ENCODE data around the gene CSTPP1.

The CSTPP1 gene

DNA sequence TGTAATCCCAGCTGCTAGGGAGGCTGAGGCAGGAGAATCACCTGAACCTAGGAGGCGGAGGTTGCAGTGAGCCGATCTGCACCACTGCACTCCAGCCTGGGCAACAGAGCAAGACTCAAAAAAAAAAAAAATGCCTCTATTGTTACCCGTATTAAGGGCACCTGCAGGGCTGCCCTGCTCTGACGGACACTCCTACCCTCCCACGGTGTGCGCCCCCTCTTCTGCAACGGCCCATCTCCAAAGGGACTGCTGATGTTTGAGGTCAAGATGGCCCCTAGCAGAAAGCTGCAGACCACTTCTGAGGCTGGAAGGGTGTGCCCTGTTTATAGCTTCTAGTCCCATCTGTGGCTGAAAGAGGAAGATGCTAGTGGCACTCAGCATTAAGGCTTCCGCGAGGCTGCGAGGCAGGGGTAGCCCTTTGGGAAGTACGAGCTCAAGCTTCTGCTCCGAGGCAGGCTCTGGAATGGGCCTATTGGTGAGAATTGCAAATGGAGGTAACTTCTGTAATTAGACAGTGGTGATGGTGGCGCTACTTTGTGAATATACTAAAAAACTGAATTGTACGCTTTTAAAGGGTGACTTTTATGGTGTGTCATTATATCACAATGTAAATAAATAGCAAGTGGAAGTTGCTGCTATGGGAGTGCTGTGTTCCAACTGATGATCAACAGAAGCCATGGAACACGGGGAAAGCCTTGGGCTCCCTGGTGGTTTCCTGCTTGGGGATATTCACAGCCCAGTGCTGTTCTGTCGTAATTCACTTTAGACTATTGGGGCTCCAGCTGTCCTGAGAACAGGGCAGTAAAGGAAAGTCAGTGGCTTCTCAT is 215.8 kb downstream of the CSTPP1 start:
- 89% methylated on average over 16 of the region's 16 CpGs for WGBS
- H3K27ac ChIP-seq (ENCODE audit: low read depth, low read length), result no peak overlapping the region

DNA sequence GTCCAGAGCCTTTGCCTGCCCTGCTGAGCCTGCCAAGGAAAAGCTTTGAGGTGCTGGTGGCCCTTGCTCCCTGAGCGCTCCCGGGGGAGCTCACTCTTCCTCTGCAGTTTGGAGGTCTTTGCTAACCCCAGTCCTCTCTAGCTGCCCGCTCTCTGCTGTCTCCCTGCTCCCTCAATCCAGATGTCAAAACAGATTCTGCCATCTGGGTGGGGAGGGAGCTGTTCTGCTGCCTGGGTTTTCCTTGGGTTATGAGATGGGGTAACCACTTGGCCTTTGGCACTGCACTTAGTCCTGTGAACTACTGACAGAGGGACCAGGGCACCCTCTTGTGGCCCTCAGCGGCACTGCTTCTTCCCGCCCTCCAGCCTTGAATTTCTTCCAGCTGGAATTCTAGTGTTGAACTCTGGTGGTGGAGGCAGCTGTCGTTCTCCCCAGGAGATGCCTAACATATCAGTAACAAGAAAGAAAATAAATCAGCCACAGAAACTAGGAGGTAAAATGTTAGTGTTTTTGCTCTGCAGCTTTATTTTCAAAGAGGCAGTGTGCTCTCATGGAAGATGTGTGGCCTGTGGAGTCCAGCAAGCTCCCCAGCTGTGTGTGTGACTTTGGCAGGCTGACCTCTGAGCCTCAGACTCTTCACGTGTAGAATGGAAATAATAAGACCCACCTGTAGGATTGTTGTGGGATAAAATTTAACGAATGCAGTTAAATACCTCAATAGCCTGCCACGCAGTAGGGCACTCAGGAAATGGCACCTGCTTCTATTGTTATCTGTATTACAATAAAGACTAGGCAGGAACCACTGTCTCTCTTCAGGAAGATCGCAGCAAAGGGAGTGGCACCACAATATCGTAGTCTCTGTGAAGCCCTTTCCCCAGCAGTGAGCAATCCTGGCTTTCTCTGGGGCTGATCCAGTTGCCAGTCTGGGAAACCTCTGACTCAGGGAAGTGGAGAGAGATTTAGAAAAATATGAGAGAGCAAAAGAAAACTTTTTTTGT is 216.7 kb downstream of the CSTPP1 start:
- H3K27me3 ChIP-seq (ENCODE audit: insufficient read depth, low read length), result no peaks in the 10 kb centered on the region
- H3K36me3 ChIP-seq (ENCODE audit: insufficient read depth, low read length), result no peaks in the 10 kb centered on the region
- WGBS, result 52% methylated on average over 10 of the region's 11 CpGs
- H3K4me1 ChIP-seq (ENCODE audit: insufficient read depth, low read length), result peaks cover 6% of the 10 kb centered on the region; the same call in 1 of the 2 replicates
- no peak overlapping the region for H3K9ac ChIP-seq (ENCODE audit: low read depth, low read length)
- H3K27ac ChIP-seq (ENCODE audit: low read depth, low read length), result no peak overlapping the region; the same call in 1 of the 2 replicates
- H3K4me3 ChIP-seq (ENCODE audit: low read length), result no peak overlapping the region
- H3K9me3 ChIP-seq (ENCODE audit: insufficient read depth, low read depth, low read length), result no peaks in the 10 kb centered on the region

More for the DNA sequence above, 215.8 kb downstream of the CSTPP1 start:
- H3K27me3 ChIP-seq (ENCODE audit: insufficient read depth, low read length), result no peaks in the 10 kb centered on the region
- H3K9ac ChIP-seq (ENCODE audit: low read depth, low read length), result no peak overlapping the region
- H3K9me3 ChIP-seq (ENCODE audit: insufficient read depth, low read depth, low read length), result no peaks in the 10 kb centered on the region
- peaks cover 6% of the 10 kb centered on the region; the same call in 1 of the 2 replicates for H3K4me1 ChIP-seq (ENCODE audit: insufficient read depth, low read length)
- no peaks in the 10 kb centered on the region for H3K36me3 ChIP-seq (ENCODE audit: insufficient read depth, low read length)
- H3K4me3 ChIP-seq (ENCODE audit: low read length), result no peak overlapping the region

DNA sequence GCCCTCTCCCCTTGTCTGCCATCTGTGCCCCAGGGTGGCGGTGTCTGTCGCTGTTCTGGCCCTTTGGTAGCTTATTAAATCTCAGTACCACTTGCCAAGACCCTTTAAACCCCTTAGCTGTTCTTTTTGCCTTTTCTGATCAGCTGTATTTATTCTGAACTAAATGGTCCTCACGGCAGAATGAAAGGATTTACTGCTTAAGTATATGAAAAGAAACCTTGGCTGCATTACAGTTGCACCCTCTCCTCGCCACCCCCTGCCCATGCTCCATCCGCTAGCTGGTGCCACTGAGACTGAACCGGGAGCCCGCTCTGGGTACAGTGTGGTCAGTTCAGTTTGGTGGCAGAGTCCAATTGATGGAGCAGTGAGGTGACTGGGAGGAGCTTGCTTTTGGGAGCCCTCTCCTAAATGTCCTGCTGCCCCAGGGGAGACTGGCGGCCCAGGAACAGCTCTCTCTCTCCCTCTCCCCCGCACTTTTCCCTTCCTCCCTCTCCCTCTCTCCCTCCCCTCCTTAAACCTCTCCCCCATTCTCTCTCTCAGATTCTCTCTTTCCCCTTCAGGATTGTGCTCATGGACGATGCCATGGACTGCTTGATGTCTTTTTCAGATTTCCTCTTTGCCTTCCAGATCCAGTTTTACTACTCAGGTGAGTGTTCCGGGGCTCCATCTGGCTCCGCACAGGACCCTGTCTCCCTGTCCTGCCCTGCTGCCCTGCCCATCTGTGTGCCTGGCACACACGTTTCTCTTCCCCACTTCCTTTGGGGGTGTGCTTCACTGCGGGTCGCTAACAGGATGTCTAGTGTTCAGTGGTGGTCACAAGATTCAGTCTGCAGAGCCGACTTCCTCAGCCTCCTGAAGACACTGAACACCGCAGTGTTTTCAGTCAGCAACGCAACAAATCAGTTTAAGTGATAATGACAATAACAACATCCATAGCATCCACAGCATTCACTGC is 218.3 kb downstream of the CSTPP1 start:
- WGBS, result 90% methylated on average over 18 of the region's 18 CpGs
- H3K4me3 ChIP-seq (ENCODE audit: low read length), result no peak overlapping the region
- H3K27ac ChIP-seq (ENCODE audit: low read depth, low read length), result no peak overlapping the region

DNA sequence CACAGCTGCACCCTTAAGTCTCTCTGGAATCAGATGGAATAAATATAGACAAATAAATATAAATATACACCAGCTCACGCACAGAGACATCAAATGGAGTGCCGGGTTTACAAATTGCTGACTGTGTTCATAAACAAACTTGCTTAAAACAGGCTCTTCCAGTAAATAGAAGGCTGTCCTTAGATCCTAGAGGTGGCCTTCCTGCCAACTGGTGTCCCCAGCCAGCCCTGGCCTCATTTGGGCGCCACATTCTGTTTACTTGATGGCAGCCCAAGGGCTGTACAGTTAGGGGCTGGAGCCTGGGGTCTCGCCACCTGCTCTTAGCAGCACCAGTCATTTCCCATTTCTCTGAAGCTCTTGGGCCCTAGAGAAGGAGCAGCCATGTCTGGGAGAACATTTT is 219.3 kb downstream of the CSTPP1 start:
- no peaks in the 10 kb centered on the region for H3K36me3 ChIP-seq (ENCODE audit: insufficient read depth, low read length)
- no peaks in the 10 kb centered on the region for H3K27me3 ChIP-seq (ENCODE audit: insufficient read depth, low read length)
- no peak overlapping the region for H3K27ac ChIP-seq (ENCODE audit: low read depth, low read length)
- peaks cover 6% of the 10 kb centered on the region; the same call in 1 of the 2 replicates for H3K4me1 ChIP-seq (ENCODE audit: insufficient read depth, low read length)
- WGBS, result 91% methylated on average over 4 of the region's 4 CpGs
- no peak overlapping the region for H3K9ac ChIP-seq (ENCODE audit: low read depth, low read length)
- H3K9me3 ChIP-seq (ENCODE audit: insufficient read depth, low read depth, low read length), result no peaks in the 10 kb centered on the region
- no peak overlapping the region for H3K4me3 ChIP-seq (ENCODE audit: low read length)

More for the DNA sequence above, 218.3 kb downstream of the CSTPP1 start:
- Histone ChIP-seq H3K9me3 (ENCODE audit: insufficient read depth, low read depth, low read length) (no peaks in the 10 kb centered on the region), H3K27me3 (ENCODE audit: insufficient read depth, low read length) (no peaks in the 10 kb centered on the region), H3K9ac (ENCODE audit: low read depth, low read length) (no peak overlapping the region), H3K4me1 (ENCODE audit: insufficient read depth, low read length) (peaks cover 6% of the 10 kb centered on the region; the same call in 1 of the 2 replicates), H3K36me3 (ENCODE audit: insufficient read depth, low read length) (no peaks in the 10 kb centered on the region)

DNA sequence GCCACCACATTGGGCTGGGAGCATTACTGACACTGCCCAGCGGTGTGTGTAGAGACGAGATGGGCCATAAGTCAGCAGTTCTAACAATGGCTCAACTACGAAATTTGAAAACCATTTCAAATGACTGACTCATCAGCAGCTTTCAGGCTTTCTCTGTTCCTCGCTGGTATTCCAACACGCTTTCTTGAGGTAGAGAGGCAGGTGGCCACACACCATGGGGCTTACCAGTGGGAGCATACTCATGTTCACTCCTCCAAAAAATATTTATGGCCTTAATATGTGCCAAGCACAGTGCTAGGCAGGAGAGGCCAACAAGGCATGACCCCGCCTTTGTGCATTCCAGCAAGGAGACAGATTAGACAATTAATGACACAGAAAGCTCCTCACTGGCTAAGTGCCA is 219.8 kb downstream of the CSTPP1 start:
- Histone ChIP-seq H3K4me1 (ENCODE audit: insufficient read depth, low read length) (peaks cover 6% of the 10 kb centered on the region; the same call in 1 of the 2 replicates), H3K36me3 (ENCODE audit: insufficient read depth, low read length) (no peaks in the 10 kb centered on the region), H3K9me3 (ENCODE audit: insufficient read depth, low read depth, low read length) (no peaks in the 10 kb centered on the region), H3K4me3 (ENCODE audit: low read length) (no peak overlapping the region), H3K9ac (ENCODE audit: low read depth, low read length) (no peak overlapping the region), H3K27ac (ENCODE audit: low read depth, low read length) (no peak overlapping the region), H3K27me3 (ENCODE audit: insufficient read depth, low read length) (no peaks in the 10 kb centered on the region)
- 92% methylated on average over 6 of the region's 6 CpGs for WGBS

DNA sequence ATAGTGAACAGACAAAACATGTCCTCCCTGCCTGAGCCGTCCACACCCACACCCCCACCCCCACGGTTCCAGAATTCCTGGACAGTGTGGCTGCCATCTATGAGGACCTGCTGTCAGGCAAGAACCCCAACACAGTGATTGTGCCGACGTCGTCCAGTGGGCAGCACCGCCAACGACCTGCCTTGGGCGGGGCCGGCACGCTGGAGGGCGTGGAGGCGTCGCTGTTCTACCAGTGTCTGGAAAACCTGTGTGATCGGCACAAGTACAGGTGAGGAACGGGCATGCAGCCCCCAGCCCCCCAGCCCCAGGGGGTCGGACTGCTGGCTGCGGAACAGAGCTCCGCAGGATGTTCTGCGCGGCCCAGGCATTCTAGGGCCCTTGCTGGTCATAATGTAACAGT is 220.4 kb downstream of the CSTPP1 start:
- Histone ChIP-seq H3K4me3 (ENCODE audit: low read length) (no peak overlapping the region), H3K4me1 (ENCODE audit: insufficient read depth, low read length) (peaks cover 6% of the 10 kb centered on the region; the same call in 1 of the 2 replicates), H3K27ac (ENCODE audit: low read depth, low read length) (no peak overlapping the region), H3K9me3 (ENCODE audit: insufficient read depth, low read depth, low read length) (no peaks in the 10 kb centered on the region), H3K36me3 (ENCODE audit: insufficient read depth, low read length) (no peaks in the 10 kb centered on the region), H3K9ac (ENCODE audit: low read depth, low read length) (no peak overlapping the region), H3K27me3 (ENCODE audit: insufficient read depth, low read length) (no peaks in the 10 kb centered on the region)
- WGBS, result 95% methylated on average over 20 of the region's 20 CpGs

DNA sequence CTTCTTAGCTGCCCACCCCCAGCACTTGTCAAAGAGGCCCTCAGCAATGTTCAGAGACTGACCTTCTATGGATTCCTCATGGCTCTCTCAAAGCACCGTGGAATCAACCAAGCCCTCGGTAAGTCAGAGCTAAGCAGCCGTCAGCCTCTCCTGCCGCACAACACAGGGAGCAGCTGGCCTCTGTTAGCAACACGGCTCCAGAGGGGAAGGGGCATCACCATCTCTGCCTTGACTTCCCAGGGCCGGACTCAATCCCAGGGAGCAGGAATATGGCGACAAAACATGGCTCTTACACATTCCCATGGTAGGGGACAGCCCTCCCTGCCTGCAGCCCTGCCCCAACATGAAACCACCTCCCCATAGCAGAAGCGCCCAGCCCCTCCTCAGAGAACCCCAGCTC is 221.2 kb downstream of the CSTPP1 start:
- Histone ChIP-seq H3K4me3 (ENCODE audit: low read length) (no peak overlapping the region), H3K36me3 (ENCODE audit: insufficient read depth, low read length) (no peaks in the 10 kb centered on the region), H3K27me3 (ENCODE audit: insufficient read depth, low read length) (no peaks in the 10 kb centered on the region), H3K9ac (ENCODE audit: low read depth, low read length) (no peak overlapping the region), H3K9me3 (ENCODE audit: insufficient read depth, low read depth, low read length) (no peaks in the 10 kb centered on the region), H3K27ac (ENCODE audit: low read depth, low read length) (no peak overlapping the region), H3K4me1 (ENCODE audit: insufficient read depth, low read length) (peaks cover 6% of the 10 kb centered on the region; the same call in 1 of the 2 replicates)
- 93% methylated on average over 8 of the region's 8 CpGs for WGBS

DNA sequence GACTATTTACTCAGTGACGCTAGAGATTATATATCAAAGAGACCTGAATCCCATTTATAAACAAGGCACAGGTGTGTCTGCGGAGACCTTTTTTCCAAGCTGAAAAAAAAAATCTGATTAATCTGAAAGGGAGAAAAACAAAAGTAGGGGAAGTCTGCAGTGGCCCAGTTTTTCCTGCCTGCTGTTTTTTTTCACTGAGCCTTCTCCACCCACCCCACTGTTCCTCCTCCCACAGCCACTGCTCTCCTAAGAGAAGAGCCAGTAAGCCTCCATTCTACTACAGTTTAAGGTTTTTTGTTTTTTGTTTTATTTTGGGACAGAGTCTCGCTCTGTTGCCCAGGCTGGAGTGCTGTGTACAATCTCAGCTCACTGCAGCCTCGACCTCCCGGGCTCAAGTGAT is 221.7 kb downstream of the CSTPP1 start:
- no peaks in the 10 kb centered on the region for H3K36me3 ChIP-seq (ENCODE audit: insufficient read depth, low read length)
- 95% methylated on average over 5 of the region's 5 CpGs for WGBS
- no peaks in the 10 kb centered on the region for H3K27me3 ChIP-seq (ENCODE audit: insufficient read depth, low read length)
- peaks cover 5% of the 10 kb centered on the region; the same call in 1 of the 2 replicates for H3K4me1 ChIP-seq (ENCODE audit: insufficient read depth, low read length)
- no peaks in the 10 kb centered on the region for H3K9me3 ChIP-seq (ENCODE audit: insufficient read depth, low read depth, low read length)
- no peak overlapping the region for H3K4me3 ChIP-seq (ENCODE audit: low read length)
- no peak overlapping the region for H3K9ac ChIP-seq (ENCODE audit: low read depth, low read length)
- H3K27ac ChIP-seq (ENCODE audit: low read depth, low read length), result no peak overlapping the region

DNA sequence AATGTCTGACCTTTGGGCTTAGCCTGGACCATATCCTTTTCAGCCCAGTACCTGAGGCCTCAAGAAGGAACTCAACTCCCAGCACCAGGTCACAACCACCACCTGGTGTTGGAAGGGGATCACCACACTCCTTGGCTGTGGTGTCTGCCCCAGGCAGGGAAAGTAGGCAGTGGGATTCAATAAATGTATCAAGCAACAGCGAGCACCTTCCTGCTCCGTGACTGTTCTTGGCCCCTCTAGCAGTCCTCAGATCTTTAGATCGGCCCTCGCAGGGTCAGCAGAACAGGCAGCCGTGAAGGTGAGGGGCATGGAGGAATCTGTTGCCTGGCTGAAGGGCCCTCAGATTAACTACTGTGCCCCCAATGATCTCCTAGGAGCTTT is 224.2 kb downstream of the CSTPP1 start:
- no peaks in the 10 kb centered on the region for H3K27me3 ChIP-seq (ENCODE audit: insufficient read depth, low read length)
- H3K27ac ChIP-seq (ENCODE audit: low read depth, low read length), result no peak overlapping the region
- H3K4me1 ChIP-seq (ENCODE audit: insufficient read depth, low read length), result no peaks in the 10 kb centered on the region
- no peak overlapping the region for H3K4me3 ChIP-seq (ENCODE audit: low read length)
- WGBS, result 95% methylated on average over 5 of the region's 5 CpGs
- no peak overlapping the region for H3K9ac ChIP-seq (ENCODE audit: low read depth, low read length)
- no peaks in the 10 kb centered on the region for H3K9me3 ChIP-seq (ENCODE audit: insufficient read depth, low read depth, low read length)
- peaks cover 24% of the 10 kb centered on the region for H3K36me3 ChIP-seq (ENCODE audit: insufficient read depth, low read length)

DNA sequence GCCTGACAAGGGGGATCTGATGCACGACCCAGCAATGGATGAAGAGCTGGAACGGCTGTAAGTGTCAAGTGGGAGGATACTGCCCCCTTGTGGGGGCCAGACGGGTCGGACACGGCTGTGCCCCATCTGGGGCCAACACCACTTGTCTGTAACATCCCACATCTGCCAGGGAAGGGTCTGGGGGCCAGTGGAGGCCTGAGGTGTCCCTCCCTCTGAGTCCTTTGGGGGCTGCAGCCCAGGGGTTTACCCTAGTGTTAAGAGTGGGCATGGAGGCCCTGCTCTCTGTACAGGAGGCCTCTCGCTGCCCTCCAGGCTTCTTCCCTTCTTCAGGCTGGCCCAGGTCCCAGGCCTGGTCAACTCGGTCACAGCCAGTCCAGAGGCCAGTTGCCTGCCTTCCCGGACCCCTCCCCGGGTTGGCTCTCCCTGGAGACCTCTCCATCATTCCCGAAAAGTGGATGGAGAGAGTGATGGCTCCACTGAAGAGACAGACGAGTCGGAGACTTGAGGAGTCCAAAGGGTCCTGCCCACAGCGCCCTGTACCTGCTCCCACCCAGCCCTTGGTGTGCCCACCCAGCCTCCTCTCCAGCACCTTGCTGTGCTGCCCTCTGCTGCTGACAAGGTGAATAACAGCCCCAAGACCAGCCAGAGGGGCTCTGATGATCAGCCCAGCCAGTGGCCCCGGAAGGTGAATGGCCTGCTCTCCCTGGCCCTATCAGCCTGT is 224.7 kb downstream of the CSTPP1 start:
- H3K36me3 ChIP-seq (ENCODE audit: insufficient read depth, low read length), result peaks cover 30% of the 10 kb centered on the region
- H3K4me1 ChIP-seq (ENCODE audit: insufficient read depth, low read length), result no peaks in the 10 kb centered on the region
- 63% methylated on average over 14 of the region's 14 CpGs for WGBS
- no peaks in the 10 kb centered on the region for H3K9me3 ChIP-seq (ENCODE audit: insufficient read depth, low read depth, low read length)
- H3K9ac ChIP-seq (ENCODE audit: low read depth, low read length), result no peak overlapping the region
- no peaks in the 10 kb centered on the region for H3K27me3 ChIP-seq (ENCODE audit: insufficient read depth, low read length)
- H3K4me3 ChIP-seq (ENCODE audit: low read length), result no peak overlapping the region
- H3K27ac ChIP-seq (ENCODE audit: low read depth, low read length), result peak overlapping the region; percentile 37; the same call in 1 of the 2 replicates

Measured in HUES64 (cell line).